Stomach smooth muscle (tissue), 2 donors: Measurements from ENCODE around the gene NMNAT2.

ENCODE experiments used
- H3K27ac ChIP-seq: one replicate; pipeline ENCODE4 v1.7.0; 2013; ENCODE audit warnings: mild to moderate bottlenecking, low read length, inconsistent platforms
- H3K27me3 ChIP-seq, 2 donors: one replicate each; pipeline ENCODE4 v1.7.0; 2013; ENCODE audit warnings: low read length in 2 of 2; ENCODE audit not compliant: insufficient read depth in 2 of 2, control insufficient read depth in 1 of 2
- H3K36me3 ChIP-seq, 2 donors: one replicate each; pipeline ENCODE4 v1.7.0; 2013; ENCODE audit warnings: low read length in 2 of 2; ENCODE audit not compliant: control insufficient read depth in 2 of 2, insufficient read depth in 2 of 2
- H3K4me1 ChIP-seq: one replicate; pipeline ENCODE4 v1.7.0; 2013; ENCODE audit warnings: low read length; ENCODE audit not compliant: control insufficient read depth, insufficient read depth
- H3K4me3 ChIP-seq, 2 donors: one replicate each; pipeline ENCODE4 v1.7.0; 2013; ENCODE audit warnings: low read length in 2 of 2
- H3K9ac ChIP-seq, 2 donors: one replicate each; pipeline ENCODE4 v1.7.0; 2013; ENCODE audit warnings: low read length in 2 of 2, mild to moderate bottlenecking in 1 of 2
- H3K9me3 ChIP-seq, 2 donors: one replicate each; pipeline ENCODE4 v1.7.0; 2013; ENCODE audit warnings: low read length in 2 of 2; ENCODE audit not compliant: control insufficient read depth in 2 of 2
- donor health status: healthy.
- donor health status: Pancreatic carcinoma.

Gene NMNAT2

GRCh38 chr1:183288583-183288982 is 129.6 kb downstream of the NMNAT2 start:
- Histone ChIP-seq H3K27me3 (no peaks in the 10 kb centered on the region), H3K27ac (peak overlapping the region; percentile 37), H3K36me3 (no peaks in the 10 kb centered on the region), H3K4me1 (peaks cover 37% of the 10 kb centered on the region), H3K4me3 (no peak overlapping the region), H3K9ac (no peak overlapping the region), H3K9me3 (peaks cover 0 to 2% of the 10 kb centered on the region in 2 donors)

GRCh38 chr1:183287191-183287675 is 130.9 kb downstream of the NMNAT2 start:
- Histone ChIP-seq H3K27me3 (no peaks in the 10 kb centered on the region), H3K4me1 (peaks cover 45% of the 10 kb centered on the region), H3K27ac (peak overlapping the region; percentile 64), H3K9me3 (peaks cover 0 to 2% of the 10 kb centered on the region in 2 donors), H3K9ac (no peak overlapping the region), H3K4me3 (no peak overlapping the region), H3K36me3 (no peaks in the 10 kb centered on the region)

- Histone ChIP-seq H3K9me3 (peaks cover 0 to 2% of the 10 kb centered on the region in 2 donors), H3K27ac (no peak overlapping the region), H3K9ac (no peak overlapping the region), H3K36me3 (no peaks in the 10 kb centered on the region), H3K4me3 (no peak overlapping the region), H3K4me1 (peaks cover 47% of the 10 kb centered on the region), H3K27me3 (no peaks in the 10 kb centered on the region)
Observed at GRCh38 chr1:183285746-183286145, 132.4 kb downstream of the NMNAT2 start.

GRCh38 chr1:183285256-183285655 is 132.9 kb downstream of the NMNAT2 start:
- peaks cover 45% of the 10 kb centered on the region for H3K4me1 ChIP-seq
- no peak overlapping the region for H3K9ac ChIP-seq
- no peaks in the 10 kb centered on the region for H3K36me3 ChIP-seq
- H3K4me3 ChIP-seq = no peak overlapping the region
- H3K27ac ChIP-seq = no peak overlapping the region
- no peaks in the 10 kb centered on the region for H3K27me3 ChIP-seq
- H3K9me3 ChIP-seq = peaks cover 0 to 2% of the 10 kb centered on the region in 2 donors

- Histone ChIP-seq H3K4me3 (no peak overlapping the region), H3K36me3 (no peaks in the 10 kb centered on the region), H3K4me1 (peaks cover 45% of the 10 kb centered on the region), H3K27ac (no peak overlapping the region), H3K9me3 (peaks cover 0 to 2% of the 10 kb centered on the region in 2 donors), H3K27me3 (no peaks in the 10 kb centered on the region), H3K9ac (no peak overlapping the region)
Observed at GRCh38 chr1:183284086-183284485, 134.1 kb downstream of the NMNAT2 start.

GRCh38 chr1:183283286-183283685 is 134.9 kb downstream of the NMNAT2 start:
- Histone ChIP-seq H3K9ac (no peak overlapping the region), H3K4me3 (no peak overlapping the region)

GRCh38 chr1:183282101-183282855 is 135.9 kb downstream of the NMNAT2 start:
- Histone ChIP-seq H3K9ac (peak overlapping the region in 1 of 2 donors; percentile 17), H3K27ac (peak overlapping the region; percentile 66), H3K4me1 (peaks cover 48% of the 10 kb centered on the region), H3K36me3 (no peaks in the 10 kb centered on the region), H3K4me3 (peak overlapping the region; percentile 37 to 54), H3K27me3 (no peaks in the 10 kb centered on the region), H3K9me3 (no peaks in the 10 kb centered on the region)

More at GRCh38 chr1:183283286-183283685, 134.9 kb downstream of the NMNAT2 start:
- Histone ChIP-seq H3K27ac (no peak overlapping the region), H3K9me3 (no peaks in the 10 kb centered on the region), H3K36me3 (no peaks in the 10 kb centered on the region), H3K27me3 (no peaks in the 10 kb centered on the region), H3K4me1 (peaks cover 51% of the 10 kb centered on the region)

GRCh38 chr1:183281553-183282091 is 136.6 kb downstream of the NMNAT2 start:
- peak overlapping the region; percentile 37 to 54 for H3K4me3 ChIP-seq
- no peaks in the 10 kb centered on the region for H3K27me3 ChIP-seq
- H3K27ac ChIP-seq = peak overlapping the region; percentile 66
- H3K4me1 ChIP-seq = peaks cover 41% of the 10 kb centered on the region
- peak overlapping the region; percentile 17 to 21 for H3K9ac ChIP-seq
- H3K36me3 ChIP-seq = no peaks in the 10 kb centered on the region
- H3K9me3 ChIP-seq = no peaks in the 10 kb centered on the region

- H3K36me3 ChIP-seq = no peaks in the 10 kb centered on the region
- H3K4me3 ChIP-seq = no peak overlapping the region
- H3K4me1 ChIP-seq = peaks cover 39% of the 10 kb centered on the region
- no peaks in the 10 kb centered on the region for H3K9me3 ChIP-seq
- H3K9ac ChIP-seq = no peak overlapping the region
- no peaks in the 10 kb centered on the region for H3K27me3 ChIP-seq
- peak overlapping the region; percentile 66 for H3K27ac ChIP-seq
Observed at GRCh38 chr1:183281039-183281438, 137.1 kb downstream of the NMNAT2 start.

GRCh38 chr1:183279835-183280234 is 138.3 kb downstream of the NMNAT2 start:
- Histone ChIP-seq H3K4me1 (peaks cover 39% of the 10 kb centered on the region), H3K36me3 (no peaks in the 10 kb centered on the region), H3K4me3 (no peak overlapping the region), H3K9ac (no peak overlapping the region), H3K27ac (peak overlapping the region; percentile 73), H3K27me3 (no peaks in the 10 kb centered on the region), H3K9me3 (no peaks in the 10 kb centered on the region)
